GM18873 (cell line): ENCODE measurements around the gene GTF2A2.
"Not testable (repeated sequence)": the region's sequence is repeated elsewhere in the genome, so short reads cannot be mapped to it uniquely, and the experiment has no call there.

Source experiments
- ATAC-seq: cut with Tn5 transposase; IDR thresholded peaks from one replicate; pipeline ENCODE4 v1.9.1; 2021; ENCODE audit warnings: mild to moderate bottlenecking, moderate library complexity, moderate number of reproducible peaks; ENCODE audit not compliant: unreplicated experiment, low FRiP score

GTF2A2 gene

DNA sequence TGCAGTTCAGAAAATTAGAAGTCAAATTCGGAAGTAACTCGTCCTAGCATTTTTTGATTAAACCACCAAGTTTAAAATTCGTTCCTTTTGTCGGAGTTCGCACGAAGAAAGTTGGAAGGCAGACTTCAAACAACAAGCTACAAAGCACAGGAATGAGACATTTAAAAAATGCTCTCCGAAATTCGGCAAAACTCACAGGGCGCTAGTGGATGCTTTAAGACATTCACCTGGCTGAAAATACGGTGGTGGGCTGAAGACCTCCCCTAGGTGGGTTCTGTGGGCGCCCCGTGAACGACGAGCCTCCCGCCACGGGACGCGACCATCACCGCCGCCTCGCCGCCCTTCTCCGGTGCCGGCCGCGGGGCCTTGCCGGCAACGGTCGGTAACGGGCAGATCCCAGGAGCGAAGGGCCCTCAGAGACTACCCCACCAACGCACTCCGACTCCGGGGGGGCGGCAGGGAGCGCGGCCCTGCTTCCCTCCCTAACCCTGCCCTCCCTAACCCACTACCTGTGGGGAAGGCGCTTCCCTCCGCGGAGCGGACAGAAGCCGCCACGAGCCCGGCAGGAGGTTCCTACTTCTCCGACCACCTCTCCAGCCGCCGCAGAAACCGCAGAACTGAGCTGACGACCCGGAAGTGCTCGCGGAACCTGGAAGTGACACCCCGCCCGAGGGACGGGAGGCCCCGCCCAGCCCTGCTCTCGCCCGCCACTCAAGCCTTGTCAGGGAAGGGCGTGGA, at the start of gene GTF2A2:
GTF2A2 (minus strand) TSS at position 619 of the 738 bp plus-strand sequence. CDS start 5,238 bp downstream, outside the sequence.
- ATAC-seq: peak; percentile 70

GRCh38 chr15:59703979-59704796, 46.9 kb upstream of the GTF2A2 start:
- ATAC-seq: no peak

DNA sequence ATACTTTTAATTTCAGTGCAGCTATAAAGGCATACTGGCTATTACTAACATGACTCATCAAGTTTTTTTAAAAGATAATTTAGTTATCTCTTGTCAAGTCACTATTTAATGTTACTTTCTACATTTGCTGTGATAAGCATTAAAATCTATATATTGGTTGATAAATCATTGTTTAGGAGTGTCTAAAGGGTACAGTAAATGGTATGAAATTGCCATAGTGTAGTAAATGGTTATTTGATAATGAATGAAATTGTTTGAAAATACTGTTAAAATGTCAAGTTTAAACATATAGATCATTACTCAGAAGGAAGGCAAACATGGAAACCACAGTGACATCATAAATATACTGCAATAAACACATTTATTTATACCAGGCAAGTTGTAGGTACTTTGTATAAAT, 45.0 kb upstream of the GTF2A2 start:
- no peak for ATAC-seq

DNA sequence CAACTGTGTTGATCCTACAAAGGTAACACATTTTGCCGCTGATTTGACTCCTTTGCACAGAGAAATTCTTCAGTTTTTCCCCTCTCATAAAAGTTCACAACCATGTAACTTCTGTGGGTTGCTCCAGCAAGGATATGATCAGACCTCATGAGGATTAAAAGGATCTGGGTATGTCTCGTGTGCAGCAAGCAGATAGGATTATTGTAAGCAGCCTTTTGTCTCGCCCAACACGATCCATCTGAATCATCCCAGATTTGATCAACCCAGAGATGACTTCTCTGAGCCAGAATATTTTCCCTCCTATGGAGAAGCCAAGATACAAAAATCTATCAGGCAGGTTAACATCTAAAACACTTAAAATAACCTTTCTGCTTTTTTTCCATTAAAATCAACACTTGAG, 44.6 kb upstream of the GTF2A2 start:
- no peak for ATAC-seq

DNA sequence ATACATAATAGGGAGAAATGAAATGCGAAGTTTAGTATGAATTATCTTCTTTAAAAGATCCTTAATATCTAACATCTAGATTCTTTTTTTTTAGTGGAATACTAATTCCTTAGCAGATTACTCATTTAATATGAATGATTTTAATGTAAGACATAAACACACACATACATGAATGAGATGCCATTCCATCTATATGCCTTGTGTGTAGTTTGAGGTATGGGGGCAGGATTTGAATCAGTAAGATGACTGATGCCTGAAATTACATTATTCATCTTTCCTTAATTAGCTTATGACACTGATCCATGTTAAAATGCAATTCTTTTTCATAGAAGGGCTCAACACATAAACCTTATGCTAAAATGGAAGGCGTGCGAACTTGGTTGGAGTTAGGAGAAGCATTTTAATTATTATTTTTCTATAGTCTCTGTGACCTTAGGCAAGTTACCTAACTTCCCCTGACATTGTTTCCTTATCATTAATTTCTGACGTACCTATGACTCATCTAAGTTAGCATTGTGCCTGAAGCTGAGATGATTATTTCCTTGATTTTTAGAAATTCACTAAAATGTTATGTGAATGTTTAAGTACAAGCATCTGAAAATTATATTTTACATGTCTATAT, 42.6 kb upstream of the GTF2A2 start:
- no peak for ATAC-seq

DNA sequence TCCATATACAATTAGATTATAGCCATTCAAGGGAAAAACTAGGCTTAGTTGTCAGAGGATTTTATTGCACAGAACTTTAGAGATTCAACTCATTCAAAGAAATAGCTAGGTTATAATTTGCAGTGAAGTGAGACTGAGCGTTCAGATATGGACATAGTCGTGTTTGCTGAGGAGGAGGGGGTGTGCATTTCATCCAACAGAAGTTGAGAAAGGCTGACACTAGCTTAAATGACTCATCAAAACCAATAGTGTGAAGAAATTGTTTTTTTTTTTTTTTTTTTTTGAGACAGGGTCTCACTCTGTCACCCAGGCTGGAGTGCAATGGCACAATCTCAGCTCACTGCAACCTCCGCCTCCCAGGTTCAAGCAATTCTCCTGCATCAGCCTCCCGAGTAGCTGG, 40.8 kb upstream of the GTF2A2 start:
- not testable (repeated sequence) for ATAC-seq

DNA sequence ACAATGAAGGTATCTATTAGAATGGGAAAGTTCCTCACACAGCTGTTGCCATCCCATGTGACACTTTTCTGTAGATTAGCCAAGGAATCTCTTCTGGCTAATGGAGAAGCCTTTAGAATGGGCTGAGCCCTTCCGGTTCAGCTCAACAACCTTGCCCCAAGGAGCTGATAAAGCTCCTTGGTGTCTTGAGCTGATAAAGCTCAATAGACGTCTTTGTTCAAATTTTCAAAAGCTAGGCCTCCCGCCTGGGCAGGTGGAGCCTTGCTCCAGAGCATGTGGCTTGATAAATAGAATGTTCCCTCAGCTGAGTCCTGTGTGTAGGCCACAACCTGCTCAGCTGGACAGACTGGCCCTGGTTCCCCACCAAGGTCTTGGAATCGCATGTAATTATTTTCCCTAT, 39.0 kb upstream of the GTF2A2 start:
- ATAC-seq: no peak

- no peak for ATAC-seq
Observed at GRCh38 chr15:59694779-59695178, 37.5 kb upstream of the GTF2A2 start.

DNA sequence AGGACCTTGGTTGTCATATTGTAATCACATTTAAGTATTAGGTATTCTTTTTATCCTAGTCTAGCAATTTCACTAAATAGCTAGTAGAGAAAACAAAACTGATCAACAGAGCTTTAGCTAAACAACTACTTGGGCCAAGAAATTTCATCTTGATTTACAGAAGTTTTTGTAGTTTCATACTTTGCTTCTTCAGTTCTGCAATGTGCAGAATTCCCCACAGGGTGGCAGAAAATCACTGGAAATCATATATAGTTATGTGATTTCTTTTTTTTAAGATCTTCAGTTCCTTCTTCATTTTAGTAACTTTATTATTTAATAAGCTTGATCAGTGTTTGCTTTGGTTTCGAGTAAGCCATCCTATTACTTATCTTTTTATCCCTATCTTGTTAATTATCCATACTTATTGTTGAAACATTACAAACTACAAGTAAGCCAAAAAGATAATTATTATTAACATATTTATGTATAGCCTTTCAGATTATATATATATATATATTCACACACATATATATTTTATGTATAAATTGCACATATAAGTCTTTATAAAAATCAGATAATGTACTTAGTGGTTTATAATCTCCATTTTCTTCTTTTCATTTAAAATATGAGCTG, 34.0 kb upstream of the GTF2A2 start:
- no peak for ATAC-seq

DNA sequence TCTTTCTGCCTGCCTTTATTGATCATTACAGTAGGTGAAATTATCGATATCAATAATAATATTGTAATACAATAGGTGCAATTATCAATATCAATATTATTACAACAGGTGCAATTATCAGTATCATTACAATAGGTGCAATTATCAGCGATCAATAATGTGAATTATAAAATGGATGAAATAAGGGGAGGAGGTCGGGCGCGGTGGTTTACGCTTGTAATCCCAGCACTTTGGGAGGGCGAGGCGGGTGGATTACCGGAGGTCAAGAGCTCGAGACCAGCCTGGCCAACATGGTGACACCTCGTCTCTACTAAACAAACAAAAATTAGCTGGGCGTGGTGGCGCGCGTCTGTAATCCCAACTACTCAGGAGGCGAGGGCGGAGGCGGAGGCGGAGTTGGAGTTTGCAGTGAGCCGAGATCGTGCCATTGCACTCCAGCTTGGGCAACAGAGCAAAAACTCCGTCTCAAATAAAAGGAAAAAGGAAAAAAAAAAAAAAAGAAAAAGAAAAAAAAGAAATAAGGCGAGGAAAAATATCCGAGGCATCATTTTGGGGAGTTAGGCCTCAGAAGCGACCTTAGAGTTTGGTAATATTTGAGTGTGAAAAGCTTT, 32.4 kb upstream of the GTF2A2 start:
- ATAC-seq: no peak

DNA sequence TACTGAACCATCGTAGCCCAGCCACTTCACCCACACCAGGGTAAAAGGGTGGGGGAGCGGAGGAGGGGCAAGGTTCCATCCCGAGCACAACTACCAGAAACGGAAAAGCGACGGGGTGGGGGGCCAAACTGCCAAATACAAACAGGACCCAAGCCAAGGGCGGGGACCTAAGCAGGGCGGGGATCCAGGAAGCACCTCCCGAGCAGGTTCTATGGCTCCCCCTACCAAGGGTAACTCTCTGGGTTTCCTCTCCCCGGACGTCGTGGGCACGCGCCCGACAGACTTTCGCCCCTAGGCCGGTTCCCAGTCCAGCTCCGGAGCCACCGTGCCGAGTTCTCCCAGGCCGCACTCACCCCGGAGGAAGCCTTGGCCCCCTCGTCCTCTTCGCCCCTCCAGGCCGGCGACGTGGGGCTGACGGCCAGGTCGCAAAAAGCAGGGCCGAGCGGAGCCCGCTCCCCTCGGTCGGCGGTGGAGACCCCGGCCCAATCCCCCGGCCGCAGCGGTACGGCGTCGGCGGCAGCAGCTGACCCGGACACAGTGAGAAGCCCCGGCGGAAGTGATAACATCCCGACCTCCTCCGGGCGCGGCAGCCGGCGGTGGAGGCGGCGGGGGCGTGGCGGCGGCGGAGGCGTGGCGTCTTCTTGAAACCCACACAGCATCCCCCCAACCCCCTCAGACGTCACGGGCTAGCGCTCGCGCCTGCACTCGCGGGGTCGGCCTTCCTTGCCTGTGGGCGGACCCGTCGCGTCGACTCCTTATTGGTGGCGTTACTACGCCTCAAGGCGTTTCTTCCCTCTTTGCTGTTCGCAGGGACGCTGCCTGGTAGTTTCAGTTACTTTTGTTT, 31.7 kb upstream of the GTF2A2 start, which contains the start of gene BNIP2:
BNIP2 (minus strand) TSS at position 539 of the 844 bp plus-strand sequence. CDS start 6,863 bp downstream, outside the sequence.
- ATAC-seq: peak; percentile 79

- ATAC-seq: no peak
Observed at GRCh38 chr15:59688423-59688781, 31.1 kb upstream of the GTF2A2 start.

DNA sequence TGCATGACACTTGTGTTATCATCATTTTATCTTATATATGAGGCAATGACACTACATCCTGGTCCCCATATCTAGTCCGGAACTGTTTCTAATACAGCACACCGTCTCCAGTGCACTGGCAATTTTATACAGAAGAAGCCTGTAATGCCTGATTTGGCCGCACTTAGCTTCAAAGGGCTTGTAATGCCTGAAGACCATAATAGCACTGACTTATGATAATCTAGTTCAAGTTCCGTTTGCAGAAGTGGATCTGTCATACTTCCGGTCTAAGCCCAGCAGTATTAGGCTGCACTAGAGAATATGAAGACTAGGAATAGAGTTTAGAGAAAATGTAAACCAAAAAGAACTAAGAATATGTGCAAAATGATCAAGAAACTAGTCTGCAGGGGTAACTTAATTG, 30.5 kb upstream of the GTF2A2 start:
- ATAC-seq: no peak

DNA sequence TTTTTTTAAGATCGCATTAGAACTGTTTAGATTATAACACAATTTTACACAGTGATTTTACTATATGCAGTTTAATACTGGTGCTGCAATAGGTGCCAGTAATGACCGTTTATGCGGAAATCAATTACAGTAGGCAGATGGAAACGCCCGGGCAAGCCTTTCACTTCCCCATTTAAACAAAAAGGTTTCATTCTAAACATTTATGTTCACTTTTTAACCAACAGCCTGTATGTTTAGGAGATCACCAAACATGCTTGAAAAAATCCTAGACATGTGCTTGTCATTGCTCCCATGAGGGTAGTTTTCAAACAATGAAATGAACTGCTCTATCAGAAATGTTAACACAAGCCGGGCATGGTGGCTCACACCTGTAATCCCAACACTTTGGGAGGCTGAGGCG, 29.1 kb upstream of the GTF2A2 start:
- no peak for ATAC-seq

GRCh38 chr15:59685737-59686297, 28.5 kb upstream of the GTF2A2 start:
- no peak for ATAC-seq

DNA sequence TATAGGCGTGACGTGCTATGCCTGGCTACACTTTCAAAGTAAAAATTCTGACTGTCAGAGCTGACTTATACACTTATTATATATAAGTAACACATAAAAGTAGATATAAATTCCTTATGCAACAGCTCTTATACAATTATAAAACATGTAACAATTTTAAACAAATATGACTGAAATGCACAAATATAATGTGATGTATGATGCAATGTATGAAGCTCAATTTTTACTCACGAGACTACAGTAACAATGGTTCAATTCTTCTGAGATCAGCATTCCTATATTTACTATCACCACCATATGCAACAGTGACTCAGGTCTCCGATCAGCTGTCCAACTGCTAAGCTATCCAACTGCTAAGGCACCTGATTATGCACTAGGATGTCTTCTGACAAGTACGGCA, 23.6 kb upstream of the GTF2A2 start:
- no peak for ATAC-seq

DNA sequence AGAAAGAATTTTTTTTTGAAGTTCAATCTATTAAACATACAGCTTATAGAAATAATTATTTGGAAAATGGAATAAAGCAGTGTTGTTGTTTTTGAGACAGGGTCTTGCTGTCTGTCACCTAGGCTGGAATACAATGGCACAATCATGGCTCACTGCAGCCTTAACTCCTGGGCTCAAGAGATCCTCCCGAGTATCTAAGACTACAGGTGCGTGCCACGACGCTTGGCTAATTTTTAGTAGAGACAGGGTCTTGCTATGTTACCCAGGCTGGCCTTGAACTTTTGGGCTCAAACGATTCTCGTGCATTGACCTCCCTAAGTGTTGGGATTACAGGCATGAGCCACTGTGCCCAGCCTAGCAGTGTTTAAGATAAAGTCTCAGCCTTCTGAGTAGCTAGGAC, 23.0 kb upstream of the GTF2A2 start:
- ATAC-seq: no peak

GRCh38 chr15:59678620-59679019, 21.3 kb upstream of the GTF2A2 start:
- no peak for ATAC-seq

DNA sequence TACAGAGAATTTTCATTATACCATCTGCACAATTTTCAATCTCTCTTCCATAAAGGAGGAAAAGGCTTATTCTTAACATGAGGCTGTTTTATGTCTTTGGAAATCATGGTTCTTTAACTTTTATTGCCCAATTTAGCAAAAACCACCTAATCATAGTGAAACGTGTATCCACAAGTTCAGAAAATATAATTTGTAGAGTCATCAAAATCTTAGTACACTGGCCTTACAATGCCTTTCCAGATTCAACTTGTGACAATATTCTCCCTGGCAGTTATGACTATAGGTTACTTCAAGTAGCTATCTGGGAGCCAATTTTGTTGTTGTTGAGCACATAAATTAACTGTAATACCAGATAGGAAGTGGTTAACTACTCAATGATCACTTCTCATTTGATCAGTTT, 20.9 kb upstream of the GTF2A2 start:
- ATAC-seq: no peak
